IMR-90 (cell line): Measurements from ENCODE around the gene ZNF236. TPM values are rescaled to one million over a fixed set of nuclear protein-coding genes. Genes with fewer than 3 reads are reported as not detected.

Experiments
- ATAC-seq: fragments of 200-7000 bp; cut with Tn5 transposase; 2 replicates; pipeline ENCODE4 v1.9.1; 2020; ENCODE audit warnings: low read depth, mild to moderate bottlenecking, moderate library complexity
- BruUV-seq: library from RNA; stranded (reverse); fragments of 400-500 nt; replicated peaks from 2 replicates; lab custom pipeline; 2021; lab: Mats Ljungman, UMichigan
- CTCF ChIA-PET: fragments of 300-600 bp; formaldehyde crosslinking; extraction: SDS; loops from one replicate; lab custom pipeline; 2021; ENCODE audit warnings: antibody characterized with exemption; lab: Yijun Ruan, JAX
- POLR2A ChIA-PET: fragments of 300-600 bp; sonication (Branson Sonifier 250); formaldehyde crosslinking; loops from one replicate; lab custom pipeline; 2022; ENCODE audit warnings: antibody characterized with exemption; ENCODE audit not compliant: unreplicated experiment; lab: Charles Lee
- DNase-seq: peaks from one replicate; pipeline ENCODE4 v3.0.0; 2013
- H2AFZ ChIP-seq: replicated peaks from 2 replicates; pipeline ENCODE3; 2013; ENCODE audit warnings: low read length, mild to moderate bottlenecking; ENCODE audit not compliant: poor library complexity
- H2AK5ac ChIP-seq: 2 replicates; pipeline ENCODE4 v1.6.1; 2013; ENCODE audit warnings: low read depth, low read length, inconsistent platforms
- H2AK9ac ChIP-seq: replicated peaks from 2 replicates; pipeline ENCODE3; 2013; ENCODE audit warnings: mild to moderate bottlenecking, low read depth, low read length, moderate library complexity; ENCODE audit not compliant: poor library complexity
- H2BK120ac ChIP-seq: 2 replicates; pipeline ENCODE4 v1.6.1; 2013; ENCODE audit warnings: low read depth, low read length, inconsistent platforms
- H2BK15ac ChIP-seq: 3 replicates; pipeline ENCODE4 v1.6.1; 2013; ENCODE audit warnings: low read depth, low read length, inconsistent platforms
- H2BK20ac ChIP-seq: 2 replicates; pipeline ENCODE4 v1.6.1; 2013; ENCODE audit warnings: low read depth, mild to moderate bottlenecking, inconsistent platforms, low read length, moderate library complexity
- H2BK5ac ChIP-seq: 2 replicates; pipeline ENCODE4 v1.6.1; 2013; ENCODE audit warnings: mild to moderate bottlenecking, low read depth, low read length, inconsistent platforms; ENCODE audit not compliant: poor library complexity, severe bottlenecking
- H3K14ac ChIP-seq: replicated peaks from 2 replicates; pipeline ENCODE4 v1.6.1; 2013; ENCODE audit warnings: low read depth, low read length, inconsistent platforms
- H3K18ac ChIP-seq: 2 replicates; pipeline ENCODE4 v1.6.1; 2013; ENCODE audit warnings: low read depth, low read length, control low read depth
- H3K23ac ChIP-seq: 2 replicates; pipeline ENCODE4 v1.6.1; 2013; ENCODE audit warnings: low read depth, low read length, inconsistent platforms
- H3K27ac ChIP-seq: 2 replicates; pipeline ENCODE4 v1.5.1; 2013; ENCODE audit warnings: mild to moderate bottlenecking, control low read depth, low read length; ENCODE audit not compliant: insufficient read depth
- H3K27me3 ChIP-seq: 2 replicates; pipeline ENCODE4 v1.6.1; 2013; ENCODE audit warnings: low read length; ENCODE audit not compliant: control insufficient read depth, insufficient read depth
- H3K36me3 ChIP-seq: 2 replicates; pipeline ENCODE4 v1.6.1; 2013; ENCODE audit warnings: low read length, mixed read lengths; ENCODE audit not compliant: control insufficient read depth, insufficient read depth
- H3K4ac ChIP-seq: 2 replicates; pipeline ENCODE4 v1.6.1; 2013; ENCODE audit warnings: low read depth, low read length, inconsistent platforms
- H3K4me1 ChIP-seq: 2 replicates; pipeline ENCODE4 v1.6.1; 2013; ENCODE audit warnings: low read length, mixed read lengths; ENCODE audit not compliant: control insufficient read depth, insufficient read depth
- H3K4me2 ChIP-seq: 2 replicates; pipeline ENCODE4 v1.6.1; 2013; ENCODE audit warnings: low read depth, mild to moderate bottlenecking, control low read depth, low read length, moderate library complexity
- H3K4me3 ChIP-seq: 2 replicates; pipeline ENCODE4 v1.5.1; 2013; ENCODE audit warnings: low read depth, mild to moderate bottlenecking, control low read depth, low read length, moderate library complexity; ENCODE audit not compliant: insufficient read depth
- H3K56ac ChIP-seq: 2 replicates; pipeline ENCODE4 v1.6.1; 2013; ENCODE audit warnings: low read length, inconsistent platforms; ENCODE audit not compliant: insufficient read depth; ENCODE audit errors: extremely low read depth
- H3K79me1 ChIP-seq, 2 experiments: 2 replicates each; pipeline ENCODE4 v1.6.1; 2013; ENCODE audit warnings: low read length in 2 of 2, inconsistent platforms in 1 of 2, low read depth in 1 of 2
- H3K9ac ChIP-seq: 2 replicates; pipeline ENCODE4 v1.6.1; 2013; ENCODE audit warnings: low read depth, low read length, control low read depth
- H3K9me1 ChIP-seq: 2 replicates; pipeline ENCODE4 v1.6.1; 2013; ENCODE audit warnings: low read length, inconsistent platforms; ENCODE audit not compliant: insufficient read depth
- H3K9me3 ChIP-seq: 2 replicates; pipeline ENCODE4 v1.6.1; 2013; ENCODE audit warnings: low read length; ENCODE audit not compliant: control insufficient read depth, insufficient read depth
- H4K20me1 ChIP-seq: 2 replicates; pipeline ENCODE4 v1.6.1; 2013; ENCODE audit warnings: low read length, inconsistent platforms; ENCODE audit not compliant: insufficient read depth
- H4K5ac ChIP-seq: 2 replicates; pipeline ENCODE4 v1.6.1; 2013; ENCODE audit warnings: mild to moderate bottlenecking, low read depth, low read length, control low read depth
- H4K8ac ChIP-seq, 2 experiments: 2 replicates each; pipeline ENCODE4 v1.6.1; 2013; ENCODE audit warnings: low read depth in 2 of 2, low read length in 2 of 2, control low read depth in 1 of 2, inconsistent platforms in 1 of 2
- H4K91ac ChIP-seq: 2 replicates; pipeline ENCODE4 v1.6.1; 2013; ENCODE audit warnings: low read depth, low read length, inconsistent platforms; ENCODE audit not compliant: insufficient read depth
- BHLHE40 ChIP-seq: fragments of 150-350 bp; IDR thresholded peaks from 2 replicates; pipeline ENCODE4 v1.6.1; 2016; ENCODE audit warnings: mild to moderate bottlenecking, low read depth, low read length
- CEBPB ChIP-seq: IDR thresholded peaks from 2 replicates; pipeline ENCODE4 v1.6.1; 2012; ENCODE audit warnings: low read depth, low read length, improper control_type of control experiment
- CHD1 ChIP-seq: IDR thresholded peaks from 2 replicates; pipeline ENCODE4 v1.6.1; 2012; ENCODE audit warnings: low read depth, low read length, improper control_type of control experiment
- CTCF ChIP-seq: conservative IDR thresholded peaks from 2 replicates; pipeline ENCODE4 v1.5.1; 2012; ENCODE audit warnings: mild to moderate bottlenecking, low read depth, low read length, improper control_type of control experiment
- ELK1 ChIP-seq: fragments of 150-350 bp; IDR thresholded peaks from 2 replicates; pipeline ENCODE4 v1.6.1; 2016; ENCODE audit warnings: low read depth, mild to moderate bottlenecking, low read length, moderate library complexity, borderline replicate concordance
- FOS ChIP-seq: fragments of 150-350 bp; IDR thresholded peaks from 2 replicates; pipeline ENCODE4 v1.6.1; 2016; ENCODE audit warnings: low read depth, low read length
- MAFK ChIP-seq: IDR thresholded peaks from 2 replicates; pipeline ENCODE4 v1.6.1; 2012; ENCODE audit warnings: low read depth, low read length, improper control_type of control experiment
- MAZ ChIP-seq: IDR thresholded peaks from 2 replicates; pipeline ENCODE4 v1.6.1; 2012; ENCODE audit warnings: low read depth, mild to moderate bottlenecking, low read length, improper control_type of control experiment, moderate library complexity, borderline replicate concordance
- MXI1 ChIP-seq: IDR thresholded peaks from 2 replicates; pipeline ENCODE4 v1.6.1; 2012; ENCODE audit warnings: low read depth, mild to moderate bottlenecking, low read length, moderate library complexity, borderline replicate concordance
- NFE2L2 ChIP-seq: fragments of 150-350 bp; IDR thresholded peaks from 2 replicates; pipeline ENCODE4 v1.6.1; 2016; ENCODE audit warnings: low read depth, mild to moderate bottlenecking, low read length
- POLR2A ChIP-seq: IDR thresholded peaks from 2 replicates; pipeline ENCODE4 v1.6.1; 2012; ENCODE audit warnings: mild to moderate bottlenecking, low read depth, low read length
- RAD21 ChIP-seq: IDR thresholded peaks from 2 replicates; pipeline ENCODE4 v1.6.1; 2012; ENCODE audit warnings: low read length, improper control_type of control experiment
- RCOR1 ChIP-seq: IDR thresholded peaks from 2 replicates; pipeline ENCODE4 v1.6.1; 2012; ENCODE audit warnings: mild to moderate bottlenecking, low read length, improper control_type of control experiment; ENCODE audit not compliant: insufficient replicate concordance
- RFX5 ChIP-seq: IDR thresholded peaks from 2 replicates; pipeline ENCODE4 v1.8.0; 2012; ENCODE audit warnings: low read depth, mild to moderate bottlenecking, low read length, moderate library complexity
- SMC3 ChIP-seq: fragments of 150-350 bp; IDR thresholded peaks from 2 replicates; pipeline ENCODE4 v1.6.1; 2016; ENCODE audit warnings: low read depth, mild to moderate bottlenecking, antibody characterized with exemption, low read length, moderate library complexity
- USF2 ChIP-seq: fragments of 150-350 bp; IDR thresholded peaks from 2 replicates; pipeline ENCODE4 v1.6.1; 2017; ENCODE audit warnings: mild to moderate bottlenecking, antibody characterized with exemption, low read length, low read depth
- WGBS, 2 experiments: methylation state at CpG; one replicate each; pipeline versions ENCODE4 v1.1.5 to v1.1.7; 2013; ENCODE audit warnings: missing lambda C conversion rate in 2 of 2; ENCODE audit not compliant: insufficient read length in 1 of 2; ENCODE audit errors: extremely low coverage in 2 of 2; 5-methylcytosine and 5-hydroxymethylcytosine counted together
- dilution Hi-C: fragments of 300-500 bp; cut with HindIII; formaldehyde crosslinking; loops from one replicate; pipeline ENCODE4 v1.14.3; 2018; ENCODE audit warnings: low sequenced_read_pairs; ENCODE audit not compliant: unreplicated experiment
- in situ Hi-C: fragments of 300-500 bp; cut with MboI; formaldehyde crosslinking; loops from 3 replicates; pipeline ENCODE4 v1.14.3; 2019; ENCODE audit warnings: low sequenced_read_pairs, inconsistent platforms, mixed read lengths
- intact Hi-C: fragments of 100-400 bp; cut with micrococcal nuclease; formaldehyde crosslinking; loops from 2 replicates; pipeline ENCODE4 v1.10.0; 2022
- polyA plus RNA-seq, 3 experiments: library from polyadenylated mRNA; depleted of rRNA; stranded (reverse); fragments of >200 nt; gene quantifications; 2 replicates each; pipeline ENCODE4 v1.2.3, GENCODE V29; 2012; ENCODE audit warnings: low replicate concordance in 1 of 3
- total RNA-seq: library from RNA; depleted of rRNA; stranded (reverse); fragments of >200 nt; gene quantifications from 2 replicates; pipeline ENCODE4 v1.2.3, GENCODE V29; 2012

ZNF236 gene
- total and polyA plus RNA-seq, 2 of the 4 experiments (the other 2 are of a cell fraction) = 3.6 to 9.7 TPM

DNA sequence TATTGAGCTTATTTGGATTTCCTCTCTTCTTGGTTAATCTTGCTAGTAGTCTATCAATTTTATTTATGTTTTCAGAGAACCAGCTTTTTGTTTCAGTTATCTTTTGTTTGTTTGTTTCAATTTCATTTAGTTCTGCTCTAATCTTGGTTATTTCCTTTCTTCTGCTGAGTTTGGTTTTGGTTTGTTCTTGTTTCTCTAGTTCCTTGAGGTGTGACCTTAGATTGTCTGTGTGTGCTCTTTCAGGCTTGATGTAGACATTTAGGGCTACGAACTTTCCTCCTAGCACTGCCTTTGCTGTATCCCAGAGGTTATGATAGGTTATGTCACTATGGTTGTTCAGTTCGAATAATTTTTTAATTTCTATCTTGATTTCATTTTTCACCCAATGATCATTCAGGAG is 141.6 kb downstream of the ZNF236 start:
- Histone ChIP-seq H2AK9ac (no peak overlapping the region), H2BK20ac (no peak overlapping the region), H2BK120ac (no peak overlapping the region), H3K27me3 (no peaks in the 10 kb centered on the region), H4K20me1 (peaks cover 2% of the 10 kb centered on the region; the same call in 1 of the 2 replicates), H3K79me1 (peaks cover 10 to 24% of the 10 kb centered on the region in 2 experiments), H3K4ac (no peak overlapping the region), H2BK5ac (no peak overlapping the region), H2AK5ac (no peak overlapping the region), H3K9me3 (no peaks in the 10 kb centered on the region), H3K18ac (no peak overlapping the region), H3K56ac (no peak overlapping the region), H3K23ac (no peak overlapping the region), H3K27ac (no peak overlapping the region), H4K5ac (no peak overlapping the region), H3K36me3 (peaks cover 17% of the 10 kb centered on the region), H4K91ac (no peak overlapping the region), H3K14ac (no peak overlapping the region), H3K9me1 (peaks cover 4% of the 10 kb centered on the region; the same call in 1 of the 2 replicates), H2BK15ac (no peak overlapping the region), H3K9ac (no peak overlapping the region), H2AFZ (no peak overlapping the region), H3K4me1 (no peaks in the 10 kb centered on the region), H3K4me3 (no peak overlapping the region), H4K8ac (no peak overlapping the region), H3K4me2 (no peak overlapping the region)
- ATAC-seq = no peak
- in situ Hi-C loops = no loop called here
- no peak for DNase-seq
- WGBS, 2 experiments = no CpG with 5 or more reads among the region's 2 CpGs
- ChIA-PET CTCF (interaction anchor here (1.3 kb wide), 1 partner anchor 19 kb away, joined by 3 read pairs; no protein-coding TSS in a partner anchor), POLR2A (no interaction called here)
- intact Hi-C loops = no loop called here
- TF ChIP-seq USF2 (no peak), ELK1 (no peak), CEBPB (no peak), MAZ (no peak), FOS (no peak), RAD21 (no peak), CHD1 (no peak), SMC3 (no peak), BHLHE40 (no peak), CTCF (no peak), MXI1 (no peak), MAFK (no peak), RFX5 (no peak), RCOR1 (no peak), NFE2L2 (no peak), POLR2A (no peak)
- dilution Hi-C loops = no loop called here
- BruUV-seq = no TSS peak
